GM10266 (cell line): ENCODE data around the gene GEMIN5.
"Not testable (repeated sequence)": the region's sequence is repeated elsewhere in the genome, so short reads cannot be mapped to it uniquely, and the experiment has no call there.

Source experiments
- DNase-seq: peaks from one replicate; pipeline ENCODE4 v3.0.0; 2012; ENCODE audit errors: extremely low spot score
- CTCF ChIP-seq: IDR thresholded peaks from 2 replicates; pipeline ENCODE4 v1.5.1; 2012; ENCODE audit warnings: mild to moderate bottlenecking, low read depth; ENCODE audit not compliant: control insufficient read depth, insufficient read depth; ENCODE audit errors: missing control alignments

GEMIN5 gene

DNA sequence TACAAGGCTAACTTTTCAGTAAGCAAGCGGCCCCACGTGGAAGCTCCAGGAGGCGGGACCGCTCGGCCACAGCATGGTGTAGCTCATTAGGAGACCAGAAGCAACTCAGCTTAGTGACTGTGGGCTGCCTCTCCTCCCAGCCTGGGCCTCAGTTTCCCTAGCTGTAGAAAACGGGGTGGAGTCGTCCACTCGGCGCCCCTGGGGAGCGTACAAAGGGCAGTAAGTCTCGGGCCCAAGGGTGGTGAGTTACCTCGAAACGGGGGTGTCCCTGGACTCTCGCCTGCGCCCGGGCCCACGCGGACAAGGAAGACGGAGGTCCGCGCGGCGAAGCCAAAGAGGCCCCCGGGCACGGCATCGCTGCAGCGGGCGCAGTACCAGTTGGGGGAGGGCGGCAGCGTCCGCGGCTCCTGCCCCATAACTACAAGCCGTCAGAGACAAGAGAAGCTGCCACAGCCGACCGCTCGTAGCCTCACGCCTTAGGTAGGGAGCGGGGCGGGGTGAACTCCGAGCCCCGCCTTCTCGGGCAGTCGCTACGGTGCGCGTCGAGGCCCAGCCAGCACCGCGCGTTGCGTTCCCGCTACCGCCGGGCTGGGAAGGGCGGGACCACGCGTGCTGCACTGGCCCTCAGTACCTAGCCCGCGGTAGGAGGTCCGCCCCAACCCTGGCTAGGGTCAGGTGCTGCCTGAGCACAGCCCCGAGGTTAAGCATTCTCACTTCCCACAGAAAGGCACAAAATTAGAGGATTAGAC is at the start of gene GEMIN5:
TSS of gene GEMIN5 (minus strand) at position 494 of the 749 bp plus-strand sequence. CDS start at position 416, 78 bp downstream.
- peak; percentile 89 for DNase-seq
- peak; percentile 1 for TF ChIP-seq CTCF

- DNase-seq = no peak
- TF ChIP-seq CTCF = no peak
Observed at GRCh38 chr5:154986151-154986550, 48.1 kb upstream of the GEMIN5 start.

GRCh38 chr5:154984946-154985516 is 47.0 kb upstream of the GEMIN5 start:
- no peak for TF ChIP-seq CTCF
- no peak for DNase-seq

GRCh38 chr5:154978294-154978693 is 40.3 kb upstream of the GEMIN5 start:
- DNase-seq = not testable (repeated sequence)

DNA sequence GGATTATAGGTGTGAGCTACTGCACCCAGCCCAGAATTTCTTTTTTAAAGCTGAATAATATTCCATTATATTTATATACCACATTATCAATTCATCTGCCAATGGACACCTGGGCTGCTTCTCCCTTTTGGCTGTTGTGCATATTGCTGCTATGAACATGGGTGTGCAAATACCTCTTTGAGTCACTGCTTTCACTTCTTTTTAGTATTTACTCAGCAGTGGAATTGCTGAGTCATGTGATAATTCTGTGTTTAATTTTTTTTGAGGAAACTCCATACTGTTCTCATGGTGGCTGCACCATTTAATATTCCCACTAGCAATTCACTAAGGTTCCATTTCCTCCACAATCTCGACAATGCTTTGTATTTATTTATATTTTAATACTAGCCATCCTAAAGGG is 39.4 kb upstream of the GEMIN5 start:
- no peak for DNase-seq
- TF ChIP-seq CTCF = no peak

- DNase-seq = not testable (repeated sequence)
Observed at GRCh38 chr5:154976082-154976481, 38.1 kb upstream of the GEMIN5 start.

- no peak for DNase-seq
- peak; percentile 61 for TF ChIP-seq CTCF
Observed at GRCh38 chr5:154972476-154973080, 34.6 kb upstream of the GEMIN5 start.

DNA sequence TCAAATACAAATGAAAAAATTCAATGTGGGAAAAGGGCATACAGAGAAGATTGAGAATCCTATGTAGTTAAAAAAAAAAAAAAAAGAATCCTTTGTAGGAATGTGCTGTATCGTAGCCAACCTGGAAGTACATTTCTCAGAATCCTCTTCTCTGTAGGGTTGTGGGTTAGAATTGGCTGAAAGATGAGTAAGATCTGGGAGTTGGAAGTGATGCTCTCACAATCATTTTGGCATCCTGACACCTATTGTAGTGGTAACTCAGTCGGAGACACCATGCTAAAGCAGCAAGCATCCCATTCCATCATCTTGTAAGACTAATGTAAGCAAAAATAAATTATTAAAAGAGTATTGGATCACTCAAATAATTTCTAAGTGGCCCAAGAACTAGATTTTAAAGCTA is 33.5 kb upstream of the GEMIN5 start:
- TF ChIP-seq CTCF = no peak
- DNase-seq = no peak
